H1 (cell line): ENCODE data around the gene NPR1. TPM values are rescaled to one million over a fixed set of nuclear protein-coding genes. Genes with fewer than 3 reads are reported as not detected.

Experiments used
- CBX8 ChIP-seq: fragments of 300-800, 300-1000 bp; sonication (generic); IDR thresholded peaks from 2 replicates; pipeline ENCODE4 v1.7.1; 2016; ENCODE audit warnings: low read depth, low read length, borderline replicate concordance
- HDAC6 ChIP-seq: IDR thresholded peaks from one replicate; pipeline ENCODE4 v1.7.1; 2012; ENCODE audit warnings: low read depth, mild to moderate bottlenecking, inconsistent platforms, low read length, moderate library complexity
- SP4 ChIP-seq: IDR thresholded peaks from 2 replicates; pipeline ENCODE4 v1.6.1; 2012; ENCODE audit warnings: low read length, inconsistent platforms
- polyA plus RNA-seq, 7 experiments: library from polyadenylated mRNA; depleted of rRNA in 3 of 7; stranded (reverse) in 5 of 7; unstranded in 2 of 7; fragments of >200 nt in 5 of 7; fragments of 200-250 nt in 2 of 7; gene quantifications; 1 replicate in 5 of 7; 2 replicates in 1 of 7; 4 replicates in 1 of 7; pipeline versions ENCODE4 v1.2.1 to v1.2.3, GENCODE V29; 2011 to 2013; ENCODE audit warnings: missing spikeins in 2 of 7, mixed read lengths in 2 of 7
- total RNA-seq: library from RNA; stranded (reverse); fragmentation: NEBNext Ultra II Directional; extraction: Animal tissue kit (Norgen Biotek cat#: 25700); gene quantifications from 2 replicates; pipeline ENCODE4 v1.2.1, GENCODE V29; 2021

The NPR1 gene
- total and polyA plus RNA-seq, 2 of the 8 experiments (the other 6 are each of a cell fraction or from before 2014, with no cell fraction given) = 11.7 to 13.2 TPM

DNA sequence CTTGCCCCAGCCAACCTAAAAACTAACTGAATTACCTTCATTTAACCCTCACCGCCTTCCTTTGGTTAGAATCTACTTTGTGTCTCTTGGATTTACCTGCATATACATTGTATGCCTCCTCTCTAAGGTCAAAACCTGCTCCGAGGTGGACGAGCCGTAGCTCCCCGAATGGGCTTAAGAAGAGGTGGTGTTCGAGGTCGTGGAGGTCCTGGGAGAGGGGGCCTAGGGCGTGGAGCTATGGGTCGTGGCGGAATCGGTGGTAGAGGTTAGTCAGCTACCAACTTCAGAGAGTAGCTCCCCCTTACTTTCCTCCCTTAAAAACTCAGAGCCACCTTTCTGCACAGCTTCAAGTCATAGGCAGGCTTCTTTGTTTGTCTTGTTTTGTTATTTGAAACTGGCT lies 35.4 kb upstream of the NPR1 start (continued):
- TF ChIP-seq SP4 = no peak
- TF ChIP-seq HDAC6 = no peak
- TF ChIP-seq CBX8 = no peak
- TF ChIP-seq, all 59 proteins: peak for 0
